KOPT-K1 (cell line): ENCODE measurements around the gene MACROD2.

Source experiments
- H3K27ac ChIP-seq: fragments of 200-600 bp; sonication (generic); 2 replicates; pipeline ENCODE4 v1.5.1; 2016; ENCODE audit warnings: antibody characterized with exemption, mild to moderate bottlenecking, low read depth, low read length; ENCODE audit not compliant: poor library complexity, severe bottlenecking
- H3K36me3 ChIP-seq: fragments of 200-600 bp; sonication (generic); 2 replicates; pipeline ENCODE4 v1.5.1; 2017; ENCODE audit warnings: antibody characterized with exemption, mild to moderate bottlenecking, low read length, moderate library complexity; ENCODE audit not compliant: insufficient read depth
- H3K9me3 ChIP-seq: fragments of 200-600 bp; sonication (generic); 2 replicates; pipeline ENCODE4 v1.5.1; 2017; ENCODE audit warnings: antibody characterized with exemption, low read length, mild to moderate bottlenecking; ENCODE audit not compliant: insufficient read depth, poor library complexity, severe bottlenecking

MACROD2 gene

GRCh38 chr20:15252304-15252703 is 1257.0 kb downstream of the MACROD2 start:
- H3K9me3 ChIP-seq, result no peaks in the 10 kb centered on the region
- H3K27ac ChIP-seq, result no peak overlapping the region
- H3K36me3 ChIP-seq, result no peaks in the 10 kb centered on the region

- Histone ChIP-seq H3K9me3 (no peaks in the 10 kb centered on the region), H3K27ac (no peak overlapping the region), H3K36me3 (no peaks in the 10 kb centered on the region)
These were observed 1258.1 kb downstream of the MACROD2 start for GRCh38 chr20:15253431-15253830.

GRCh38 chr20:15256676-15257568 is 1261.6 kb downstream of the MACROD2 start:
- H3K27ac ChIP-seq, result no peak overlapping the region
- H3K36me3 ChIP-seq, result no peaks in the 10 kb centered on the region

GRCh38 chr20:15257569-15257870 is 1262.2 kb downstream of the MACROD2 start:
- Histone ChIP-seq H3K27ac (no peak overlapping the region), H3K36me3 (no peaks in the 10 kb centered on the region), H3K9me3 (no peaks in the 10 kb centered on the region)

More at GRCh38 chr20:15256676-15257568, 1261.6 kb downstream of the MACROD2 start:
- H3K9me3 ChIP-seq, result no peaks in the 10 kb centered on the region

- H3K9me3 ChIP-seq, result no peaks in the 10 kb centered on the region
- no peak overlapping the region for H3K27ac ChIP-seq
- no peaks in the 10 kb centered on the region for H3K36me3 ChIP-seq
These were observed 1270.4 kb downstream of the MACROD2 start for GRCh38 chr20:15265581-15266309.

GRCh38 chr20:15267935-15268334 is 1272.6 kb downstream of the MACROD2 start:
- Histone ChIP-seq H3K27ac (no peak overlapping the region), H3K9me3 (no peaks in the 10 kb centered on the region), H3K36me3 (no peaks in the 10 kb centered on the region)

GRCh38 chr20:15278041-15278440 is 1282.7 kb downstream of the MACROD2 start:
- Histone ChIP-seq H3K9me3 (no peaks in the 10 kb centered on the region), H3K27ac (no peak overlapping the region), H3K36me3 (no peaks in the 10 kb centered on the region)

- H3K36me3 ChIP-seq, result no peaks in the 10 kb centered on the region
These were observed 1292.0 kb downstream of the MACROD2 start for GRCh38 chr20:15287329-15287728.

GRCh38 chr20:15288106-15288505 is 1292.8 kb downstream of the MACROD2 start:
- no peaks in the 10 kb centered on the region for H3K36me3 ChIP-seq
- H3K9me3 ChIP-seq, result no peaks in the 10 kb centered on the region
- H3K27ac ChIP-seq, result no peak overlapping the region

More at GRCh38 chr20:15287329-15287728, 1292.0 kb downstream of the MACROD2 start:
- Histone ChIP-seq H3K9me3 (no peaks in the 10 kb centered on the region), H3K27ac (no peak overlapping the region)

- no peaks in the 10 kb centered on the region for H3K36me3 ChIP-seq
- no peak overlapping the region for H3K27ac ChIP-seq
- no peaks in the 10 kb centered on the region for H3K9me3 ChIP-seq
These were observed 1294.0 kb downstream of the MACROD2 start for GRCh38 chr20:15289337-15289736.

- H3K27ac ChIP-seq, result no peak overlapping the region
- no peaks in the 10 kb centered on the region for H3K36me3 ChIP-seq
These were observed 1297.1 kb downstream of the MACROD2 start for GRCh38 chr20:15292405-15292804.

GRCh38 chr20:15296422-15296821 is 1301.1 kb downstream of the MACROD2 start:
- Histone ChIP-seq H3K36me3 (no peaks in the 10 kb centered on the region), H3K9me3 (no peaks in the 10 kb centered on the region), H3K27ac (no peak overlapping the region)

More at GRCh38 chr20:15292405-15292804, 1297.1 kb downstream of the MACROD2 start:
- H3K9me3 ChIP-seq, result no peaks in the 10 kb centered on the region

GRCh38 chr20:15297059-15297875 is 1302.0 kb downstream of the MACROD2 start:
- H3K9me3 ChIP-seq, result no peaks in the 10 kb centered on the region
- no peak overlapping the region for H3K27ac ChIP-seq
- H3K36me3 ChIP-seq, result no peaks in the 10 kb centered on the region

GRCh38 chr20:15302075-15302474 is 1306.8 kb downstream of the MACROD2 start:
- Histone ChIP-seq H3K9me3 (no peaks in the 10 kb centered on the region), H3K27ac (no peak overlapping the region), H3K36me3 (no peaks in the 10 kb centered on the region)

GRCh38 chr20:15310361-15310760 is 1315.0 kb downstream of the MACROD2 start:
- Histone ChIP-seq H3K36me3 (no peaks in the 10 kb centered on the region), H3K27ac (no peak overlapping the region), H3K9me3 (peaks cover 5% of the 10 kb centered on the region)
